HG03060 (cell line): ENCODE measurements around the gene HOXA1.
"Not testable (repeated sequence)": the region's sequence is repeated elsewhere in the genome, so short reads cannot be mapped to it uniquely, and the experiment has no call there.

ENCODE experiments used
- ATAC-seq: cut with Tn5 transposase; IDR thresholded peaks from one replicate; pipeline ENCODE4 v1.9.1; 2021; ENCODE audit warnings: low read depth, moderate number of reproducible peaks; ENCODE audit not compliant: unreplicated experiment

HOXA1 gene

GRCh38 chr7:27062946-27063345 lies 32.9 kb downstream of the HOXA1 start:
- no peak for ATAC-seq

GRCh38 chr7:27053153-27053552 lies 42.6 kb downstream of the HOXA1 start:
- ATAC-seq, result no peak

DNA sequence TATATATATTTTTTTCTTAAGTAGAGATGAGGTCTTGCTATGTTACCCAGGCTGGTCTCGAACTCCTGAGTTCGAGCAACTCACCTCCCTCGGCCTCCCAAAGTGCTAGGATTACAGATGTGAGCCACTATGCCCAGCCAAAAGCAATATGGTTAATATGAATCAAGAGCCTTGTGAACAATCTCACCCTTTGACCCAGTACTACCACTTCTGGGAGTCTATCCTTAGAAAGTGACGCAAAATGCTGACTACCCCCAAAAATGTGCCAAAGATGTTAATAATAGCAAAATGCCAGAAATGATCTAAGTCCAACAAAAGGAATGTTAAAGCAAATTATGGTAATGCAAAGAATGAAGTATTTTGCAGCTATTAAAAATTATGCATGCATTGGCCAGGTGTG lies 44.3 kb downstream of the HOXA1 start:
- ATAC-seq, result no peak

GRCh38 chr7:27048438-27048837 lies 47.4 kb downstream of the HOXA1 start:
- no peak for ATAC-seq

- no peak for ATAC-seq
Measured at GRCh38 chr7:27046854-27047549, 48.8 kb downstream of the HOXA1 start.

- not testable (repeated sequence) for ATAC-seq
Measured at GRCh38 chr7:27045972-27046371, 49.8 kb downstream of the HOXA1 start.

- ATAC-seq, result not testable (repeated sequence)
Measured at GRCh38 chr7:27045066-27045465, 50.7 kb downstream of the HOXA1 start.
